ENCODE results near the gene KRT74.
A peak's percentile ranks its signal among the peaks of the same experiment; 100 is the strongest.

KRT74 gene

DNA sequence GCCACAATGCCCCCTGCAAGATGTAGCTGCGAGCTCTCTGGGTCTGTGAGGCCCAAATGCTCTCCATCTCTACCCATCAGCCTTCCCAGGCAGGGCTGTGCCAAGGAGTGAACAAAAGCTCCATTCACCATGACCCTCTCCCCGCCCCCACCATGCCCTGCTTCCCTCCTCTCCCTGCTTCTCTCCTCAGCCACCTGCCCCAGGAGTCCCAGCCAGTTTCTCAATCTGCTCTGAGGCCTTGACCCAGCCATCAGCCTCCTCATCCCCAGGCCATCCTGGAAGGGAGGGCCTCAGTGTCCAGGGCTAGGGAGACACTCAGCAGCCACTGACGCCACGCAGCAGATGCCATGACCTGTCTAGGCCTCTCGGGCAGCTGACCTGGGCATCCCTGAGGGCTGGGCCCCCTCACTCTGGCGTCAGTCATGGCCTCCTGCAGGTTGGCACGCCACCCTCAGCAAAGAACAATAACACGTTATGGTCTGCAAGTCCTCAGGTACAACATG, 45.0 kb downstream of the KRT74 start:
- intact Hi-C loops (cut with DNase I): no loop called here
- peak in 41 of 42 donors; percentile 53 to 86 (median 74) for DNase-seq

DNA sequence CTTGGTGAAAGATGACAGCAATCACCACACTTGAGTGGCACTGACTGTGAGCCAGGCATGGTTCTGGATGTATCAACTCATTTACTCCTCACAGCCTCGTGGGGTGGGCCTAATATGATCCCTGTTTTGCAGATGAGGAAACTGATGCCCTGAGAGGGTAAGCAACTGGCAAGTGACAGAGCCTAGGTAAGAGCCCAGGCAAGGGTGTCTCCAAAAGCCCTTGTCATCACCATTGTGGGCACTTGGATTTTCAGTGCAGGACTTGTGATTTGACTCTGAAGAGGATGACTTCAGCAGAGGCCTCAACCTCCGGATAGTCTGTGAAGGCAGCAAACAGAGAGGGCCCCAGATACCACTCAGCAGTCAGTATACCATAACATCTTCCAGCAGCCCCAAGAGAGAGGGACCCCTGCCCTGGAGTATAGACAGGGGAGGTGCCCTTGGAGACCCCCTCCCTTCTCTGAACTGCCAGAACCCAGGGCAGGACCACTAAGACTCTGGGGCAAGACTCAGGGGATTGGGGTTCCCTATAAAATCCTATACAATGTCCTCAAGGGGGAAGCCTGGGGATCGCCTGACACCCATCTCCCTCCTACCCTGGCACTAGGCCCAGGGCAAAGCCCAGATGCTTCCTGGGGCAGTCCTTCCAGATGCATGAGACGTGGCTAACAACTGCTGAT, 46.4 kb downstream of the KRT74 start:
- DNase-seq: peak in 14 of 42 donors; percentile 0 to 36 (median 8)
- intact Hi-C loops (cut with DNase I): no loop called here

DNA sequence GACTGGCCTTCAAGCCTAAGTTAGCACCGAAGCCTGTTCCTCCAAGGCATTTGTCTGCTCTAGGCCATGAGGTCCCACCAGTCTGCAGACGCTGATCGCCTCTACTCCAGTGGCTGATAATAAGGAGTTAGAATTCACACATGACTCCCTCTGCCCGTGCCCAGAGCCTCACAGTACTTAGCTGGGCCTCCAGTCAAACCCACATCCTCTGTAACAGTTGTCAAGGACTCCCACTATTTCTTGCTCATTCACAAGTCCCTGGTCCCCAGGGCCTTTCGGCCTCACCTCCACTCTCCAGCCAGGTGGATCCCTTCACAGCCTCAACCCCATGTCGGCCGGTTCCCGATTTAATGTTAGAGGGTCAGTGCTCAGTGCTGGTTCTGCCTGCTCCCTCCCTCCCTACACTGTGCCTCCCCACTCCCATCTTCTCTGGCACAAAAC, 47.1 kb downstream of the KRT74 start:
- intact Hi-C loops (cut with DNase I): no loop called here
- peak in 12 of 42 donors; percentile 1 to 40 (median 8) for DNase-seq

DNA sequence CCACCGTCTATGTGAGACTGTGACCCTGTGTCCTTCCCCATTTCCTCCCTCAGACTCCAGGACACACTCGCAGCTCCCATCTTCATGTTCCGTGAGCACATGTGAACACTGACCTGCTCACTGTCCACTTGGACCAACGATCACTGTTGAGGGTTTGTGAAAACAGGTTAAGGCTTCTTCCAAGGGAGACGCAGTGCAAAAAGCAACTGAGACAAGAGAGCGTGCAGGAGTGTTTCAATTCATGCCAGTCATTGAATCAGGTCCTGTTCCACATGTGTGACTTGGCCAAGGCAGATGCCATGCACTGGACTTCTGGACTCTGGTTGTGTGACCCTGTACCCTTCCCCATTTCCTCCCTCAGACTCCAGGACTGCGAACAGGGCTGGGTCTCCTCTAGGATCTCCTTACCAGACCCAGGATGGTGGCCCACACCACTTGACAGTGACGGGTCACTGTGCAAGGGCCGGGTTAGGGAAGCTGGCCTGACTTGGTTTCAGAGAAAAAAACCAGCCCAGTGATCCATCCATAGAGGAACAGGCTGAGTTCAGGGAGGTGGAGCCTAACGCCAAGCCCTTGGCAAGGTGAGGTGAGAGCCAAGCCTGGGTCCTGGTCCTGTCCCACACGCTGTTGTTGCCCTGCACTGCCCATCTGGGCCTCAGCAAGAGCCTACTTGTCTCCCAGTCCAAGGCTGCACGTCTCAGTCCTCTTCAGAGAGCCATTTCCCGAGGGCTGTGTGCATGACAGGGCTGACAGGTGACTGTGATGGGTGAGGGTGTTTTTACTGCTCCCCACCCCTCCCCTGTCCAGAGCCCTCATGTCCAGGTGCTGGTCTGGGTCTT, 47.8 kb downstream of the KRT74 start:
- intact Hi-C loops (cut with DNase I): no loop called here
- DNase-seq: peak in 16 of 42 donors; percentile 2 to 34 (median 10)

DNA sequence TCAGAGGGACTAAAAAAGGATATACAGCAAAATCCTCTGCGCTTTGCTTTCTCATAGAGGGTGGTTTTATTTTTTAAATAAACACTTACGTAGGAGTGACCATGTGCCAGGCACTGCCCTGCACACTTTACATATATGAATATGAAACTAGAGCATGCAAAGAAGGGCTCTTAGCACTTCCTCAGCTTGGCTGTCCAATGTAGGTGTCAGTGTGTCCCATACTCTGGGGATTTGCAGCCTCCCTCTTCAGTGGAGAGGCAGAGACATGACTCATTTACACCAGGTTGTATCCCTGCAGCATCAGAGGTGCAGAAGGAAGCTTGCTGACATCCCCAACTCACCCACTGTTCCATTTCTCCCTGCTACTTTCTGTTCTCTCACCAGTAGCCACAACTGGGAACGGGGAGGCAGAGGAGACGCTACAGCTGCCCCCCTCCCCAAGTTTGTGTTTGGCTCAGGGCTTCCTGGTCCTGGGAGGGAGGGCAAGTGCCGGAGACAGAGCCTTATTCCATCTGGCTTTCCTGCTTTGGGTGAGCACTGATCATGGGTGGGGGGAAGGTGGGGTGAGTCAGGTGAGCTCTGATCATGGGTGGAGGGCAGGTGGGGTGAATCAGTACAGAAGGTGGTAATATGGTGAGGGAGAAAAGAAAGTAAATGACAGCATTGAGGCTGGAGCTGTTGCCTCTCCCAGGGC, 48.6 kb downstream of the KRT74 start:
- peak in 17 of 42 donors; percentile 3 to 60 (median 20) for DNase-seq

DNA sequence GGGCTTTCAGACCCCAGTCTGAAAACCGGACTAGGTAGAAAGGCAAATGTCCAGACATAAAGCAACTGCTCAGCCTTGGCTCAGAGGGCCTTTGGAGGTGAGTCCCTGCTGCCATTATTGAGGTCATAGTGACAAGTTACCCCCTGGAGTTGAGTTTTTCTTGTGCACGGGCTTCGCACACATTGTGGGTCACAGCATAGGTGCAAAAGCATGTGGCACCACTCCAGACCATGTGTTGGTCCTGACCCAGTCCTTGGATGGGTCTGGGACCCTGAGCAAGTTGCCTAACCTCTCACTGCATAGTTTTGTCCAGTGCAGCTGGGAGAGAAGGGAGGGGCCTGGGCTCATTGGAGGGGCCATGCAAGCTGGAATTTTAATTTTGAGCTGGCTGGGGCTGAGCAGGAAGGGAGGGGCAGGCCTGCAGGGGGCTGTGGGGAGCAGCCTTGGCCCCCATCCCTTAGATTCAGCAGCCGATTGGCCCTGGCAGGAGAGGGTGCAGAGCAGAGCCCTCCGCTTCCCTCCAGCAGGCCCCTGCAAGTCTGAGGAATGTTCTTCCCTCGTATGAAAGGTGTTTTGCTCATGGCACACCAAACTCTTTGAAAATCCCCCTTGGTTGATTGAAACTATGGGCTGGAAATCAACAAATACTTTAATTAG, 49.3 kb downstream of the KRT74 start:
- intact Hi-C loops (cut with DNase I): no loop called here
- peak in 11 of 42 donors; percentile 3 to 38 (median 10) for DNase-seq

More for the DNA sequence above, 48.6 kb downstream of the KRT74 start:
- intact Hi-C loops (cut with DNase I): no loop called here

DNA sequence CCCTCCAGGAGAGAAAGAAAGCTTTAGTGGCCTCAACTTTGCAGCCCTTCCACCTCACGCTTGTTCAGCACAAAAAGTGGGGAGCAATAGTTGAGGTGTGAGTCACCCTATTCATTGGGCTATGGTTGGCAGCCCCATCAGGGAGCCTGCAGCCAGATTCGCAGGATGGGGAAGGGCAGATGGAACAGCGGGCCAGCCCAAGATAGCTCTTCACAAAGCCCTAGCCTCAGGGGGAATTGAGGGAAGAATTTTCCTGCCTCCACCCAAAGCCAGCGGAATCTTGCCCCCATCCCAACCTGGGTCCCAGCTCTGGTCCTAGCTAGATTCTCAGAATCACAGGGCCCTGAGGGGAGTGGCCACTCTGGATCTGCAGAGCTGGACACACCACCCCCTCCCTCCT, 49.8 kb downstream of the KRT74 start:
- intact Hi-C loops (cut with DNase I): no loop called here
- peak in 11 of 42 donors; percentile 6 to 43 (median 14) for DNase-seq

DNA sequence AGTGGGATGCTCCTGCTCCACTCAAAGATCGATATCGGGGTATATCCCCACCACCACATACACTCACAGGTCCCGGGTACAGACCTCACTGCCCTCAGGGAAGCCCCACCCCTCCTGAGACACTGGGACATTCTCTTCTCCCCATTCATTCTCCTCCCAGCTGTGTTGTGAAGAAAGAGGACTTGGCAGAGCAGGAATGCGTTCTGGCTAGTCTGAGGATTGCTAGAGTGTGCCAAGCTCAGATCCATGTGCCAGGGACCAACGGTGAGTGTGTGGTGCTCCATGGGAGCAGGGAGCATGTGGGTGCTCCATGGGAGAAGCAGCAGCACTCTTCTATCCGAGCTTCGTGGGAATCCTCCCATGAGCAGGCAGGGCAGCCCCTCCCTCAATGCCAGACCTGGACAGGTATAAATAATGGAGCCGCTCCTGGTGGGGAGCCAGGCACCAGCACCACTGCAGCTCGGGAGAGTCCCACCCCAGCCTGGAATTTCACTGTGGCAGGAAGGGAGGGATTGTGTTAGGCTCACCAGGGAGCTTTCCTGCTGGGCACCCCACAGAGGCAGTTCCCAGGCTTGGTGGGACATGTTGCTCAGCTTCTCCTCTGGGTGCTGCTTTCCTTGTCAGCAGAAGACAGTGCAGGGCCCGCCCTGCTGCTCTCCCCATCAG, 51.2 kb downstream of the KRT74 start:
- intact Hi-C loops (cut with DNase I): no loop called here
- peak in 9 of 42 donors; percentile 8 to 43 (median 27) for DNase-seq

DNA sequence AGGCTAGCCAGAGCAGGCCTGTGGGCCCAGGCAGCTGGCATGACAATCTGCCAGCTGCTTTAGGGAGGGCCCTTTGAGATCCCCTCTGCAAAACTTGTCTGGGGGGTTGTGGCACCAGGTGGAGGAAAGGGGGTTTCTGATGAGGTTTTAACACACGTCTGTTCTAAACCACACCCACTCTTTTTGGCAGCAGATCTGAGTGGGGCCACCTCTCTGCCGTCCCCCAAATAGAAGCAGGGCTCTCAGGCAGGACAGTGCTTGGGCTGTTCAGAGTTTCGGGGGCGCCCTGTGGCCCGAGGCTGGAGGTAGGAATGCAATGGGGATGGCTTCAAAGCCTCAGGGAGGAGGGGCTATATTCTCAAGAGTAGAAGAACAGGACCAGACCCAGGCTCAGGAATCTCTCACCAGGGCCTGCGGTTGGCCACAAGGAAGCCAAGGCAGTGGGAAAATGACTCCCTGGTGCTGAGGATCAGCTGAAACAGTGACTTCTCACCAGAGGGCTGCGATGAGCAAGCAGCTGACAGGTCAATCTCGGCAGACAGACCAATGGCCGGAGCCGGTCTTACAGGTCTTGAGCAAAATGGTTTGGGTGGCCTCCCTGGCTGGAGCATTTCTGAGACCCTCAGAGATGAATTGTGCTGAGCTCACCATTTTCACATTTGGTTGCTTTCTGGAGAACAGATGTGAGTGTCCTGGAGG, 51.9 kb downstream of the KRT74 start:
- DNase-seq: peak in 6 of 42 donors; percentile 15 to 44 (median 34)
- intact Hi-C loops (cut with DNase I): no loop called here

DNA sequence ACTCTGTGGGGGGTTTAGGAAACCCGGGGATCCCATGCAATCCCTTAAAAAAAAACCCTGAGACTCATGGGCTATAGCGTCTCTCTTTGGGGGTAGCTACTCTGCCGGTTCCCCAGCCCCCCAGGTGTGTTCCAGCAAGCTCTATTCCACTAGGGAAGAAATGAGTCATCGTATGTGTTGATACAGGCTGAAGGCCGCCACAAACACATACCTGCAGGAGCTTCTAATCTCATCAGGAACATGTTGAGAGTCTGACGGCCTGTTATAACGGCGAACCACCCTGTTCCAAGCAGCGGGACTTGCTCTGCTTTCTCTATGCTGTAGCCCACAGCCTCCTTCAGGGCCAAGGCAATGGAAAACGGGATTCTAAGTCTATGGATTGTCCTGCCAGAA, 52.5 kb downstream of the KRT74 start:
- peak in 5 of 42 donors; percentile 7 to 38 (median 26) for DNase-seq

DNA sequence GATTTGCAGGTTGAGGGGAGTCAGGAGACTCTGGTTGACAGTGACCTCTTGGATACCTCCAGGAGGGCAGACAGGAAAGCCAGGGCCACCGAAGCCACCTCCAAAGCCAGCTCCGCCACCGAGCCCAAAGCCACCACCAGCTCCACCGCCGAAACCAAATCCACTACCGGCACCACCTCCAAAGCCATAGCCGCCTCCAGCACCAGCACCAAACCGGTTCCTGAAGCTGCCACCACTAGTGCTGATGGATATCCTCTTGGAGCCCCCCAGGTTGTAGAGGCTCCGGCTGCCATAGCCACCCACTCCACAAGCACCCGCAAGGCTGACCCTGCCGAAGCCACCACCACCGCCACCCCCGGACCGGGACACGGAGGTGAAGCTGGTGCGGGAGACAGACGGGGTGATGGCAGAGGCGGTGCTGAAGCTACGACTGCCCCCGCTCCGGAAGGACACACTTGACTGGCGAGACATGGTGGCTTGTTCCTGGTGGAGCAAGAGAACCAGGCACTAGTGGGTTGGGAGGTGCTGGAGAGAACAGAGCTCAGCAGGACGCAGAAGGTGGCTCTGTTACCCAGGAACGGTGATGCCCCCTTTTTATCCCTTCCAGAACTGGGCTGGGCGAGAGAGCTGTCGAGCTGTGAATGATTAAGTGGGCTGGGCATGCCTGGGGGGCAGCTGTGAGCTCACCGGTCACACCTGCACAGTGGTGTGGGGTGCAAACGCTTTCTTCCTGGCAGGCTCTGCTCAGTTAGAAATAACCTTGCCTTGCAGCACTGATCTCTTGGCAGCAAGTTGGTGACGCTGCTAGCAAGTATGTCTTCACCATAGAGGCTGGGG, 53.6 kb downstream of the KRT74 start, which contains the start of gene KRT5:
KRT5 (minus strand) TSS at position 569 of the 837 bp plus-strand sequence; CDS start at position 471, 98 bp downstream.
- intact Hi-C loops (cut with DNase I): no loop called here
- peak in 7 of 42 donors; percentile 0 to 41 (median 13) for DNase-seq

More for the DNA sequence above, 52.5 kb downstream of the KRT74 start:
- intact Hi-C loops (cut with DNase I): no loop called here

DNA sequence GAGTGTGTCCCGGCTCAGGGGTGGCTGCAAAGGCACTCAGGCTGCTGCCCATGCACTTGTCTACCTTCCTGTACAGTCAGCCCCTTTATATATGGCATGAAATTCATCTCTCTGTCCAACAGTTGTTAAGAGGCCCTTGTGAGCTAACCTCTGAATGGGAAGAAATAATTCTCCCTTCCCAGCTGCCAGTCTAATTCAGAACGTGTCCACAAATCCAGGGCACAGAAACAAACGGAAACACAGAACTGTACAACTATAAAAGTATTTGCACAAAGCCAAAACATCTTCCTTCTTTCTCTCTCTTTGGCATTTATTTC, 54.3 kb downstream of the KRT74 start:
- intact Hi-C loops (cut with DNase I): no loop called here
- peak in 2 of 42 donors; percentile 0 to 27 for DNase-seq

DNA sequence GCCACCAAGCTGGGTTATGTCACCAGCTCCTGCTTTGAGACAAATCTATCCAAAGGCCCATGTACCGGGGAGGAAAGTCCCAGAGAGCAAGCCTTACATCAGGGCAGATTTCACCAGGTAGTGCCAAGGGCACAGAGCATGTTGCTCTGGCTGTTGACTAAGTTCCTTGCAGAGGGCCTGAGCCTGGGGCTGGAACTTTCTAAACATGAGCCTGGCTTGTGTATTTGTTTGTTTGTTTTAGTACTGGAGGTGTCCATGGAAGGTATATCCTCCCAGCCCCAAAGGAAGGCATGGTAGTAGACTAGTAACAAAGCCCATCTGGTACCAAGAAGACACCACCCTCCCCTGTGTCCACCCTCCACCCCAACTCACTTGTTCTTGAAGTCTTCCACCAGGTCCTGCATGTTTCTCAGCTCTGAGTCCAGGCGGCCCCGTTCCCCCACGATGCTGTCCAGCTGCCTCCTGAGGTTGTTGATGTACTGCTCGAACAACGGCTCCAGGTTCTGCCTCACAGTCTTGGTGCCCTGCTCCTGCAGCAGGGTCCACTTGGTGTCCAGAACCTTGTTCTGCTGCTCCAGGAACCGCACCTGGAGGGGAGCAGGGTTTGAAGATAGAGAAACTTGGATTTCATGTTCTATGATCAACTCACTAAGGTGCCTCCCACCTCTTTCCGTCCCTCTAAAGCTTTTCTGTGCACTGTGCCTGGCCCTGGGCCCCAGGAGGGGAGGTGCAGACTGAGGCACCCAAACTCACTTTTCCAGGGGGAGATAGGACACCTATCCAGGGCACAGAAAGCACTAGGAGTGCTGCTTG, 54.9 kb downstream of the KRT74 start:
- DNase-seq: peak in 6 of 42 donors; percentile 1 to 40 (median 23)
- intact Hi-C loops (cut with DNase I): no loop called here

DNA sequence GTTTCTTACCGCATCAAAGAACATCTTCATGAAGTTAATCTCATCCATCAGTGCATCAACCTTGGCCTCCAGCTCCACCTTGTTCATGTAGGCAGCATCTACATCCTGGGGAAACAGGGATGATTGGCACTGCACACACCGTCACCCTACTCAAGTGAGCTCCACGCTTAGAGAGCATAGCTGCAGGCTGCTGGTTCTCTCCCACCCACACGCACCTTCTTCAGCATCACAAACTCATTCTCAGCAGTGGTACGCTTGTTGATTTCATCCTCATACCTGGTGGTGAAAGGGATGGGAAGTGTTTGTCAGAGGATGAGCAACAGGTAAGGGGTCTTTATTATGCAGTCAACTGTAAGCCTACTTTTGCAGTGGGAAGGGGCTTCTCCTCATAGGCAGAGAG, 55.8 kb downstream of the KRT74 start:
- intact Hi-C loops (cut with DNase I): no loop called here
- peak in 37 of 42 donors; percentile 36 to 95 (median 68) for DNase-seq

DNA sequence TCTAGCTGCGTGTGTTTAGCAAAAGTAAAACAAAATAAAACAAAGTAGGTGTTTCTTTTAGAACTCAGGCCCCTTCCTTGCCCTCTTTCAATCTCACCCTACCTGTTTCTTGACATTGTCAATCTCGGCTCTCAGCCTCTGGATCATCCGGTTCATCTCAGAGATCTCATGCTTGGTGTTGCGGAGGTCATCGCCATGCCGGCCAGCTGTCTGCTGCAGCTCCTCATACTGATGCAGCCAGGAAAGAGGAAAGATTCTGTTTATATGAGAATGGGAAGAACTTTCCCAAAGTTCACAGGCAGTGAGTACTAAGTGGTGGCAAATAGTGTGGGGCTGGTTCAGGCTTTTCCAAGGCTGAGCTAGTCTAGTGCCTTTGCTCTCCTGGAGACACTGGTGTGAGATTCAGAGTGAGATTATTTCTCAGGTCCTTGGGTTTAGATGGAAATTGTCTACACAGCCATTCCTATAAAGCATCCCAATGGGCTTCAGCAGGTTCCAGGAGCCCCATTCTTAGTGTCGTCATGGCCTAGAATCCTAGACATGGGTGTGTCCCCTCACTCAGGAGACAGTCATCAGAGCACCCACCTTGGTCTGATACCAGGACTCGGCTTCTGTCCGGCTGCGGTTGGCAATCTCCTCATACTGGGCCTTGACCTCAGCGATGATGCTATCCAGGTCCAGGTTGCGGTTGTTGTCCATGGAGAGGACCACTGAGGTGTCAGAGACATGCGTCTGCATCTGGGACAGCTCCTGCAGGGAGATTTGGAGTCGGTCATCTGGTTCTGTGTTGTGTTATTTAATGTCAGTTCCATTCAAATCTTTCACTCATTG, 56.4 kb downstream of the KRT74 start:
- DNase-seq: peak in 5 of 42 donors; percentile 0 to 35 (median 27)
- intact Hi-C loops (cut with DNase I): no loop called here
